Common myeloid progenitor, CD34-positive (primary cell): ENCODE results near the gene USF3.

Source experiments
- CTCF ChIA-PET: fragments of 350-600 bp; sonication (Branson Sonifier 250); formaldehyde crosslinking; loops from one replicate; lab custom pipeline; 2021; ENCODE audit warnings: antibody characterized with exemption; lab: Charles Lee
- POLR2A ChIA-PET: fragments of 350-600 bp; sonication (Branson Sonifier 250); formaldehyde crosslinking; loops from one replicate; lab custom pipeline; 2021; ENCODE audit warnings: antibody characterized with exemption; lab: Charles Lee
- DNase-seq, 3 donors: peaks; one replicate each; pipeline versions ENCODE4 v3.0.0 to v3.0.0-alpha.2; 2013
- H3K27ac ChIP-seq, 2 experiments: 1 replicate in 1 of 2; 2 replicates in 1 of 2; pipeline ENCODE4 v1.7.0; 2013; ENCODE audit warnings: inconsistent platforms in 2 of 2, low read length in 2 of 2, mild to moderate bottlenecking in 2 of 2, low read depth in 1 of 2, moderate library complexity in 1 of 2; ENCODE audit not compliant: severe bottlenecking in 2 of 2, insufficient read depth in 1 of 2, poor library complexity in 1 of 2
- H3K27me3 ChIP-seq, 5 experiments: replicated peaks in 2 of 5; 1 replicate in 3 of 5; 2 replicates in 2 of 5; pipeline versions ENCODE4 v1.6.1 to v1.7.0; 2013; ENCODE audit warnings: low read length in 4 of 5, mild to moderate bottlenecking in 2 of 5, moderate library complexity in 2 of 5, inconsistent platforms in 1 of 5; ENCODE audit not compliant: insufficient read depth in 5 of 5, control insufficient read depth in 4 of 5
- H3K36me3 ChIP-seq, 4 experiments: 1 replicate in 2 of 4; 2 replicates in 2 of 4; pipeline versions ENCODE4 v1.6.1 to v1.7.0; 2013; ENCODE audit warnings: low read length in 3 of 4, control low read depth in 1 of 4, mild to moderate bottlenecking in 1 of 4; ENCODE audit not compliant: control insufficient read depth in 4 of 4, insufficient read depth in 4 of 4
- H3K4me1 ChIP-seq, 4 experiments: 1 replicate in 3 of 4; 2 replicates in 1 of 4; pipeline versions ENCODE4 v1.6.1 to v1.7.1; 2013; ENCODE audit warnings: low read length in 3 of 4, mild to moderate bottlenecking in 3 of 4, control low read depth in 1 of 4, inconsistent platforms in 1 of 4, moderate library complexity in 1 of 4; ENCODE audit not compliant: control insufficient read depth in 4 of 4, insufficient read depth in 4 of 4; ENCODE audit errors: control extremely low read depth in 1 of 4
- H3K4me3 ChIP-seq, 7 experiments: 1 replicate in 4 of 7; 2 replicates in 3 of 7; pipeline versions ENCODE4 v1.5.1 to v1.7.0; 2013; ENCODE audit warnings: mild to moderate bottlenecking in 7 of 7, low read length in 6 of 7, moderate library complexity in 6 of 7, inconsistent platforms in 2 of 7, low read depth in 2 of 7, control low read depth in 1 of 7; ENCODE audit not compliant: insufficient read depth in 4 of 7, control insufficient read depth in 1 of 7; ENCODE audit errors: extremely low read depth in 1 of 7
- H3K9me3 ChIP-seq, 5 experiments: 1 replicate in 4 of 5; 2 replicates in 1 of 5; pipeline versions ENCODE4 v1.6.1 to v1.7.1; 2013; ENCODE audit warnings: low read length in 4 of 5, mild to moderate bottlenecking in 2 of 5, inconsistent platforms in 1 of 5, low read depth in 1 of 5, moderate library complexity in 1 of 5; ENCODE audit not compliant: control insufficient read depth in 4 of 5, insufficient read depth in 2 of 5; ENCODE audit errors: control extremely low read depth in 1 of 5
- WGBS: methylation state at CpG from one replicate; pipeline ENCODE4 v1.1.5; 2013; ENCODE audit not compliant: insufficient coverage; 5-methylcytosine and 5-hydroxymethylcytosine counted together

Gene USF3

DNA sequence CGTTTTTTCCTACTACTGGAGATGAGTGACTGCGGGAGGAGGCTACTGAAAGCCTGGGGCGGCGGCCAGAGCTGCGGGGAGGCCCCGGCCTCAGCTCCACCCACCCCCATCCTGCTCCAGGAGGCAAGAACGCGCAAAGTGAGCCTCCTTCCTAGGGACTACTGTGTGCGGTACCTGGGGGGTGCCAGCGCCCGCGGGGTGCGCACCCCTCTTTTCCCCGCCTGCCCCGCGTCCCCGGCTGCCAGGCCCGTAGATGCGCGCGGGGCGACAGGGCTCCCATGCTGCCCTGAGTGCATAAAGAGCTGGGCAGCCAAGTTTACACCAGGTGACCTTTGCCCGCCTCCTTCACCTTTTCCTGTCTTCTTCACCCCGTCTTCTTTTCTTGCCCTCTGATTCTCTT lies 2.5 kb upstream of the USF3 start:
- Histone ChIP-seq H3K9me3 (no peaks in the 10 kb centered on the region), H3K27ac (no peak overlapping the region), H3K4me1 (peaks cover 12 to 28% (median 21%) of the 10 kb centered on the region in 4 experiments), H3K36me3 (peaks cover 0 to under 1% (median 0%) of the 10 kb centered on the region in 4 experiments), H3K27me3 (no peaks in the 10 kb centered on the region), H3K4me3 (peak overlapping the region in 5 of 7 experiments; percentile 10 to 68 (median 56))
- 41% methylated on average over 22 of the region's 24 CpGs for WGBS
- ChIA-PET CTCF (interaction anchor here (0.9 to 1.5 kb wide), 6 partner anchors 14 to 72 kb away, joined by 3 to 5 read pairs (median 3); no protein-coding TSS in a partner anchor), POLR2A (interaction anchor here (0.6 kb wide), 1 partner anchor 38 kb away, joined by 3 read pairs; no protein-coding TSS in a partner anchor)
- peak; percentile 13 to 32 (median 24) for DNase-seq

GRCh38 chr3:113698213-113698742 lies 1.8 kb upstream of the USF3 start:
- Histone ChIP-seq H3K4me3 (peak overlapping the region in 5 of 7 experiments; percentile 34 to 99 (median 96)), H3K36me3 (peaks cover 0 to 2% (median 0%) of the 10 kb centered on the region in 4 experiments), H3K9me3 (no peaks in the 10 kb centered on the region), H3K27me3 (no peaks in the 10 kb centered on the region), H3K4me1 (peaks cover 12 to 28% (median 21%) of the 10 kb centered on the region in 4 experiments), H3K27ac (peak overlapping the region in 1 of 2 experiments; percentile 94)
- DNase-seq = no peak
- WGBS = 86% methylated on average over 1 of the region's 6 CpGs
- ChIA-PET CTCF (interaction anchor here (1.2 to 1.5 kb wide), 4 partner anchors 18 to 58 kb away, joined by 3 to 5 read pairs (median 3); no protein-coding TSS in a partner anchor), POLR2A (no interaction called here)

- H3K27ac ChIP-seq = peak overlapping the region; percentile 79 to 94
- H3K36me3 ChIP-seq = peaks cover 0 to 2% (median 0%) of the 10 kb centered on the region in 4 experiments
- ChIA-PET POLR2A (no interaction called here), CTCF (interaction anchor here (1.2 to 1.4 kb wide), 2 partner anchors 19 to 59 kb away, joined by 3 read pairs; no protein-coding TSS in a partner anchor)
- H3K4me3 ChIP-seq = peak overlapping the region; percentile 55 to 99 (median 92)
- 3% methylated on average over 6 of the region's 10 CpGs for WGBS
- peaks cover 12 to 28% (median 21%) of the 10 kb centered on the region in 4 experiments for H3K4me1 ChIP-seq
- H3K27me3 ChIP-seq = no peaks in the 10 kb centered on the region
- no peaks in the 10 kb centered on the region for H3K9me3 ChIP-seq
- peak; percentile 6 to 45 (median 27) for DNase-seq
Measured at GRCh38 chr3:113697500-113698090, 1.2 kb upstream of the USF3 start.

DNA sequence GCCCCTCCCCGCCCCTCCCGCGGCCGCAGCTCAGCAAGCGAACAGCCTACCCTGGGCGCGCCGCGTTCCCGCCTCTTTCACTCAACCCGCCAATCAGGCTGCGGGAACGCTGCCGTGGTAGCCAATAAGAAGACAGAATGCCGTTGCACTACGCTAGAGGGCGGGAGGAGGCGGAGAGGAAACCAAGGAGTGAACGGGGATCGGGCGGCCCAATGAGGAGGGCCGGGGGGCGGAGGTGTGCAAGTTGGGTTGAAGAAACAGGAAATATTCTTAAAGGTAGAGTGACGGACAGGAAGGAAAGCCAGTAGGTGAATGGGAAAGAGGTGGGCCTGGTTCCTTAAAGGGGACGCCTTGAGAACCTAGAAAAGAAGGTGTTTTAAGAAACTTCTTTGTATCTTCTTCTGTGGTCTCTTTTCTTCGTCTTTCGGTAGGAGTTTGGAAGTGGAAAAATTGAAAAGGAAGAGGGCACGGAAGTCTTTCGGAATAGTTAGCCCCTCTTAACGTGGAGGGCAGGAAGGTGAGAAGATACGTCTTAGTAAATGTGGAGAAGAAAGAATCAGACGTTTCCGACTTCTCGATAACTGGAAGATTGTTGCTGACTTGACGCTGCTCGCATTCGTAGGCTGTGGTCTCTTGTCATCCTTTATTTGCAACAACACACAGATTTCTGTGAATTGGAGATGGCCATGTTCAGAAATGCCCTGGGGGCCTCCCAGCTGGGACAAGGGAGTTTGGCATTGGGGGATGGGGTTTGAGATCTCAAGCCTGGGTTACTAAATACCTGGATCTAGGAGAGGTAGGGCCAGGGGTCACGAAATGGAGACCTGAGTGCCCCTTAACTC lies 437 bp upstream of the USF3 start:
- DNase-seq = peak; percentile 99 to 100 (median 100)
- ChIA-PET CTCF (interaction anchor here (0.6 kb wide), 1 partner anchor 727 kb away, joined by 3 read pairs; no protein-coding TSS in a partner anchor), POLR2A (no interaction called here)
- 0% methylated on average over 18 of the region's 38 CpGs for WGBS
- peak overlapping the region; percentile 55 to 99 (median 92) for H3K4me3 ChIP-seq
- peak overlapping the region; percentile 79 to 94 for H3K27ac ChIP-seq
- peaks cover 12 to 28% (median 21%) of the 10 kb centered on the region in 4 experiments for H3K4me1 ChIP-seq
- peaks cover 0 to 2% (median 0%) of the 10 kb centered on the region in 4 experiments for H3K36me3 ChIP-seq
- H3K9me3 ChIP-seq = peaks cover 0 to under 1% (median 0%) of the 10 kb centered on the region in 5 experiments
- H3K27me3 ChIP-seq = no peaks in the 10 kb centered on the region

DNA sequence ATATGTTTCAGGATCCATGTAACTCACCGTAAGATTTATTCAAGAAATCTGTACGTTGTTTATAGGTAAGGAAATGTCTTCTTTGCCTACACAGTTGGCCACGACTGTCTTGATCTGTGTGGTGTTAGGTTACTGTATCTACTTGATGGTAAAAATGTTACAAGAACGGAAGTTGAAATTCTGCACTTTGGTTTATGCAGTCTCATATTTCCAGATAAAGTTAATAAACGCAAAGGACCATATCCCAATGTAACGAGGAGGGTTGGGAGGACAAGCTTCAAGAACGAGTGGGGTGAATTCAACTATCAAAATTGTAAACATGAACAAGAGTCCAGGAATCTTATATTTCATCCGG lies 1.0 kb downstream of the USF3 start:
- DNase-seq = peak in 1 of 3 donors; percentile 7
- peaks cover 0 to 2% (median 0%) of the 10 kb centered on the region in 4 experiments for H3K36me3 ChIP-seq
- POLR2A ChIA-PET = no interaction called here
- CTCF ChIA-PET = interaction anchor here (2.3 kb wide), 1 partner anchor 41 kb away, joined by 6 read pairs; no protein-coding TSS in a partner anchor
- 17% methylated on average over 4 of the region's 8 CpGs for WGBS
- H3K4me1 ChIP-seq = peaks cover 12 to 28% (median 21%) of the 10 kb centered on the region in 4 experiments
- peaks cover 0 to 2% (median 0%) of the 10 kb centered on the region in 5 experiments for H3K9me3 ChIP-seq
- H3K27me3 ChIP-seq = no peaks in the 10 kb centered on the region
- H3K27ac ChIP-seq = peak overlapping the region; percentile 82 to 93
- H3K4me3 ChIP-seq = peak overlapping the region in 6 of 7 experiments; percentile 84 to 95 (median 90)

DNA sequence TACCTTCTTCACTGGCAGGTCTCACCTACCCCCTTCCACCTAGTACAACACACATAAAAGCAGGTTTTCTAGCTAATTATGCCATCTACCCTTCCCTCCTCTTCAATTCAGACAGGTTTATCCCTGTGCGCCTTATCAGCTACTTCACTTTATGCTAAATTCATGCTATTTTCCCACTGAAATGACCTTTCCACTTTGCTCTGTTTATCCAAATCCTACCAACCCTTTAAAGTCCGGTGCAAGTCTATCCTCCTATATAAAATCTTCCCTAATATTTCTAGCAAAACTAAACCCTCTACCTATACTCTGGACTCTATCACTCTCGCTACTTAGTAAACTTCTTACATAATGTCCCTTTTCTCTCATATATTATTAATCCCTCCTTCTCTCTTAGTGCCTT lies 6.0 kb downstream of the USF3 start:
- H3K9me3 ChIP-seq = peaks cover 0 to 6% (median 0%) of the 10 kb centered on the region in 5 experiments
- H3K36me3 ChIP-seq = peaks cover 2 to 10% (median 6%) of the 10 kb centered on the region in 4 experiments
- ChIA-PET POLR2A (no interaction called here), CTCF (no interaction called here)
- DNase-seq = no peak
- peaks cover 4 to 20% (median 7%) of the 10 kb centered on the region in 4 experiments for H3K4me1 ChIP-seq
- no peak overlapping the region for H3K27ac ChIP-seq
- H3K27me3 ChIP-seq = no peaks in the 10 kb centered on the region
- 94% methylated on average over 3 of the region's 3 CpGs for WGBS
- H3K4me3 ChIP-seq = no peak overlapping the region
